Liver (tissue), 9 donors: ENCODE results near the gene TANC1. TPM values are rescaled to one million over a fixed set of nuclear protein-coding genes. Genes with fewer than 3 reads are reported as not detected.

Experiments used
- DNase-seq: peaks from one replicate; pipeline ENCODE4 v3.0.0-alpha.2; 2017; ENCODE audit warnings: low spot score
- H3K27ac ChIP-seq, 2 donors: one replicate each; pipeline ENCODE4 v1.7.0; 2013; ENCODE audit warnings: inconsistent platforms in 2 of 2, low read length in 2 of 2, control low read depth in 1 of 2, low read depth in 1 of 2, mild to moderate bottlenecking in 1 of 2
- H3K27me3 ChIP-seq, 4 donors: one replicate each; pipeline versions ENCODE4 v1.6.1 to v1.7.0; 2013; ENCODE audit warnings: low read length in 3 of 4, inconsistent platforms in 1 of 4, mild to moderate bottlenecking in 1 of 4, moderate library complexity in 1 of 4; ENCODE audit not compliant: control insufficient read depth in 4 of 4, insufficient read depth in 4 of 4
- H3K36me3 ChIP-seq, 4 donors: one replicate each; pipeline versions ENCODE4 v1.6.1 to v1.7.0; 2013; ENCODE audit warnings: low read length in 3 of 4, mild to moderate bottlenecking in 3 of 4, low read depth in 1 of 4, moderate library complexity in 1 of 4; ENCODE audit not compliant: control insufficient read depth in 4 of 4, insufficient read depth in 3 of 4
- H3K4me1 ChIP-seq, 4 donors: one replicate each; pipeline versions ENCODE4 v1.6.1 to v1.7.0; 2013; ENCODE audit warnings: low read length in 3 of 4, mild to moderate bottlenecking in 3 of 4, moderate library complexity in 1 of 4; ENCODE audit not compliant: control insufficient read depth in 4 of 4, insufficient read depth in 4 of 4
- H3K4me3 ChIP-seq, 3 donors: one replicate each; pipeline versions ENCODE4 v1.6.1 to v1.7.0; 2013; ENCODE audit warnings: low read length in 3 of 3, control low read depth in 1 of 3, low read depth in 1 of 3, mild to moderate bottlenecking in 1 of 3
- H3K9ac ChIP-seq, 2 donors: one replicate each; pipeline ENCODE4 v1.7.0; 2013; ENCODE audit warnings: low read length in 2 of 2, mild to moderate bottlenecking in 2 of 2, moderate library complexity in 2 of 2, control low read depth in 1 of 2, low read depth in 1 of 2
- H3K9me3 ChIP-seq, 4 donors: one replicate each; pipeline versions ENCODE4 v1.6.1 to v1.7.0; 2013; ENCODE audit warnings: low read length in 3 of 4; ENCODE audit not compliant: control insufficient read depth in 4 of 4
- EGR1 ChIP-seq, 2 donors: IDR thresholded peaks; 2 replicates each; pipeline ENCODE4 v1.6.1; 2016 to 2018; ENCODE audit warnings: antibody characterized with exemption in 2 of 2, low read depth in 2 of 2
- FOXA1 ChIP-seq: IDR thresholded peaks from 2 replicates; pipeline ENCODE4 v1.6.1; 2016; ENCODE audit warnings: antibody characterized with exemption
- FOXA2 ChIP-seq: IDR thresholded peaks from 2 replicates; pipeline ENCODE4 v1.6.1; 2016; ENCODE audit warnings: antibody characterized with exemption
- GABPA ChIP-seq, 2 donors: IDR thresholded peaks in 1 of 2; conservative IDR thresholded peaks in 1 of 2; 2 replicates each; pipeline ENCODE4 v1.6.1; 2016; ENCODE audit warnings: antibody characterized with exemption in 2 of 2, mild to moderate bottlenecking in 1 of 2, moderate library complexity in 1 of 2
- HNF4A ChIP-seq, 2 donors: conservative IDR thresholded peaks; 2 replicates each; pipeline ENCODE4 v1.6.1; 2016; ENCODE audit warnings: antibody characterized with exemption in 2 of 2, mild to moderate bottlenecking in 2 of 2
- HNF4G ChIP-seq: IDR thresholded peaks from 2 replicates; pipeline ENCODE4 v1.6.1; 2016; ENCODE audit warnings: antibody characterized with exemption
- JUND ChIP-seq, 2 donors: IDR thresholded peaks; 2 replicates each; pipeline ENCODE4 v1.6.1; 2016; ENCODE audit warnings: antibody characterized with exemption in 2 of 2
- NR2F2 ChIP-seq: IDR thresholded peaks from 2 replicates; pipeline ENCODE4 v1.6.1; 2016; ENCODE audit warnings: antibody characterized with exemption
- RAD21 ChIP-seq, 2 donors: IDR thresholded peaks; 2 replicates each; pipeline ENCODE4 v1.6.1; 2016; ENCODE audit warnings: antibody characterized with exemption in 2 of 2, mild to moderate bottlenecking in 2 of 2
- RXRA ChIP-seq, 2 donors: IDR thresholded peaks; 2 replicates each; pipeline ENCODE4 v1.6.1; 2017 to 2018; ENCODE audit warnings: antibody characterized with exemption in 2 of 2, mild to moderate bottlenecking in 1 of 2
- SP1 ChIP-seq: IDR thresholded peaks from 2 replicates; pipeline ENCODE4 v1.6.1; 2018; ENCODE audit warnings: antibody characterized with exemption, mild to moderate bottlenecking
- TAF1 ChIP-seq: conservative IDR thresholded peaks from 2 replicates; pipeline ENCODE4 v1.6.1; 2016; ENCODE audit warnings: antibody characterized with exemption, mild to moderate bottlenecking
- YY1 ChIP-seq: IDR thresholded peaks from 2 replicates; pipeline ENCODE4 v1.6.1; 2016; ENCODE audit warnings: antibody characterized with exemption, mild to moderate bottlenecking
- WGBS: extraction: QIAGEN DNeasy Blood & Tissue Kit; methylation state at CpG from one replicate; pipeline ENCODE4 v1.1.7; 2013; 5-methylcytosine and 5-hydroxymethylcytosine counted together
- polyA plus RNA-seq, 2 donors: library from polyadenylated mRNA; stranded (reverse) in 1 of 2; unstranded in 1 of 2; fragments of 200-250 nt in 1 of 2; fragments of >200 nt in 1 of 2; fragmentation: Nextera tagmentation in 1 of 2; extraction: Ambion mirVana in 1 of 2; gene quantifications; one replicate each; pipeline versions ENCODE4 v1.2.1 to v1.2.3, GENCODE V29; 2013 to 2015
- total RNA-seq, 2 donors: library from RNA; depleted of rRNA; stranded (reverse); fragments of >200 nt; gene quantifications; one replicate each; pipeline ENCODE4 v1.2.3, GENCODE V29; 2014
- TF ChIP-seq, protein P1 (sequence below): IDR thresholded peaks from 2 replicates; pipeline ENCODE4 v1.6.1; 2016; ENCODE audit warnings: antibody characterized with exemption, mild to moderate bottlenecking
- TF ChIP-seq, protein P2 (sequence below): IDR thresholded peaks from 2 replicates; pipeline ENCODE4 v1.6.1; 2016; ENCODE audit warnings: antibody characterized with exemption
- TF ChIP-seq, protein P3 (sequence below): IDR thresholded peaks from 2 replicates; pipeline ENCODE4 v1.6.1; 2016; ENCODE audit warnings: antibody characterized with exemption
- TF ChIP-seq, protein P4 (sequence below): IDR thresholded peaks from 2 replicates; pipeline ENCODE4 v1.6.1; 2016; ENCODE audit warnings: antibody characterized with exemption
- TF ChIP-seq, protein P5 (sequence below): fragments of 150-350 bp; IDR thresholded peaks from 2 replicates; pipeline ENCODE4 v1.5.1; 2017; ENCODE audit warnings: improper control_type of control experiment, low read depth, low read length; ENCODE audit not compliant: missing input control
- donor health status: healthy.
- donor health status: healthy.
- donor health status: healthy.
- donor health status: healthy.
- donor health status: healthy.

Gene TANC1
- total and polyA plus RNA-seq, 4 donors = 3.7 to 17.7 (median 5.2) TPM

DNA sequence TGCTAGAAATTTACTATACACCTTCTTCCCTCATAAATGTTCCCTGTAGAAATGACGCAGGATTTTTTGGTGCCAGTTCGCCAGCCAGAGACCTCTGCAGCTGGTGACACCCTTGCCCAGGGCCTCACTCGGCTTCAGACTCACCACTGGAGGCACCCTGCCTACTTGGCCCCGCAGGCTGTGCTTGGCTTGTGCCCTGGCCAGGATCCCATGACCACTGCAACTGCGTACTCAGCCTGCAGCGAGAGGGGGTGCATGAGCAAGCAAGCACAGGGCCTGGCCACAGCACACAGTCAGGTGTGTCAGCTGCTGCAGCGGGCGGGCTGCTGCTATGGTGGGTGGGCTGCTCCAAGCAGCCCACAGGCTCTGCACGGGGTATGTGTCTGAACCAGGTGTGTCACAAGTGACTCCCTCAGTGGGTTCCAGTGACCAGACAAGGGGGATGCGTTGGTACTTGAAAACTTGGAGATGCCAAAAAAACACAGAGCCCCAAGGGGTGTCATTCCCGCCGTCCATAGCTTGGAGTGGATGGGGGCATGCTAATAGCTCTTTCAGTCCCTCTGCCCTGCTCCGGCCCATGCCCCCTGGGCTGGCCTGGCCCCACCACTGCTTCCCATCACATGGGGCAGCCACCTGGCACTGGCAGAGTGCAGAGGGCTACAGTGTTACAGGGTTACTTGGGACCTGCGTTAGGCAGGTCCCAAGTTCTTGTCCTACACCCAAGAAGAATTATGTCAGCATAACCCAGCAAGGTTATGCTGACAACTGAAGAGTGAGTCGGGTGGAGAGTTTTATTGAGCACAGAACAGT is 46.6 kb upstream of the TANC1 start:
- no peak for TF ChIP-seq HNF4A (conservative IDR thresholded peaks at IDR 0.05)
- TF ChIP-seq RXRA (IDR thresholded peaks at IDR 0.05) = no peak
- no peak for TF ChIP-seq FOXA1
- TF ChIP-seq EGR1 (IDR thresholded peaks at IDR 0.05; ENCODE audit: low read depth in 2 of 2) = no peak
- no peak for TF ChIP-seq RAD21 (IDR thresholded peaks at IDR 0.05)
- TF ChIP-seq, protein P1, sequence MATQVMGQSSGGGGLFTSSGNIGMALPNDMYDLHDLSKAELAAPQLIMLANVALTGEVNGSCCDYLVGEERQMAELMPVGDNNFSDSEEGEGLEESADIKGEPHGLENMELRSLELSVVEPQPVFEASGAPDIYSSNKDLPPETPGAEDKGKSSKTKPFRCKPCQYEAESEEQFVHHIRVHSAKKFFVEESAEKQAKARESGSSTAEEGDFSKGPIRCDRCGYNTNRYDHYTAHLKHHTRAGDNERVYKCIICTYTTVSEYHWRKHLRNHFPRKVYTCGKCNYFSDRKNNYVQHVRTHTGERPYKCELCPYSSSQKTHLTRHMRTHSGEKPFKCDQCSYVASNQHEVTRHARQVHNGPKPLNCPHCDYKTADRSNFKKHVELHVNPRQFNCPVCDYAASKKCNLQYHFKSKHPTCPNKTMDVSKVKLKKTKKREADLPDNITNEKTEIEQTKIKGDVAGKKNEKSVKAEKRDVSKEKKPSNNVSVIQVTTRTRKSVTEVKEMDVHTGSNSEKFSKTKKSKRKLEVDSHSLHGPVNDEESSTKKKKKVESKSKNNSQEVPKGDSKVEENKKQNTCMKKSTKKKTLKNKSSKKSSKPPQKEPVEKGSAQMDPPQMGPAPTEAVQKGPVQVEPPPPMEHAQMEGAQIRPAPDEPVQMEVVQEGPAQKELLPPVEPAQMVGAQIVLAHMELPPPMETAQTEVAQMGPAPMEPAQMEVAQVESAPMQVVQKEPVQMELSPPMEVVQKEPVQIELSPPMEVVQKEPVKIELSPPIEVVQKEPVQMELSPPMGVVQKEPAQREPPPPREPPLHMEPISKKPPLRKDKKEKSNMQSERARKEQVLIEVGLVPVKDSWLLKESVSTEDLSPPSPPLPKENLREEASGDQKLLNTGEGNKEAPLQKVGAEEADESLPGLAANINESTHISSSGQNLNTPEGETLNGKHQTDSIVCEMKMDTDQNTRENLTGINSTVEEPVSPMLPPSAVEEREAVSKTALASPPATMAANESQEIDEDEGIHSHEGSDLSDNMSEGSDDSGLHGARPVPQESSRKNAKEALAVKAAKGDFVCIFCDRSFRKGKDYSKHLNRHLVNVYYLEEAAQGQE = no peak
- no peak for TF ChIP-seq JUND (IDR thresholded peaks at IDR 0.05)
- TF ChIP-seq HNF4G = no peak
- no peak for TF ChIP-seq GABPA (IDR thresholded peaks at IDR 0.05 in 1 of 2, conservative IDR thresholded peaks at IDR 0.05 in 1 of 2)
- TF ChIP-seq TAF1 = no peak
- no peak for TF ChIP-seq FOXA2
- TF ChIP-seq, protein P2, sequence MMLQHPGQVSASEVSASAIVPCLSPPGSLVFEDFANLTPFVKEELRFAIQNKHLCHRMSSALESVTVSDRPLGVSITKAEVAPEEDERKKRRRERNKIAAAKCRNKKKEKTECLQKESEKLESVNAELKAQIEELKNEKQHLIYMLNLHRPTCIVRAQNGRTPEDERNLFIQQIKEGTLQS = no peak
- no peak for TF ChIP-seq NR2F2
- TF ChIP-seq, protein P3, sequence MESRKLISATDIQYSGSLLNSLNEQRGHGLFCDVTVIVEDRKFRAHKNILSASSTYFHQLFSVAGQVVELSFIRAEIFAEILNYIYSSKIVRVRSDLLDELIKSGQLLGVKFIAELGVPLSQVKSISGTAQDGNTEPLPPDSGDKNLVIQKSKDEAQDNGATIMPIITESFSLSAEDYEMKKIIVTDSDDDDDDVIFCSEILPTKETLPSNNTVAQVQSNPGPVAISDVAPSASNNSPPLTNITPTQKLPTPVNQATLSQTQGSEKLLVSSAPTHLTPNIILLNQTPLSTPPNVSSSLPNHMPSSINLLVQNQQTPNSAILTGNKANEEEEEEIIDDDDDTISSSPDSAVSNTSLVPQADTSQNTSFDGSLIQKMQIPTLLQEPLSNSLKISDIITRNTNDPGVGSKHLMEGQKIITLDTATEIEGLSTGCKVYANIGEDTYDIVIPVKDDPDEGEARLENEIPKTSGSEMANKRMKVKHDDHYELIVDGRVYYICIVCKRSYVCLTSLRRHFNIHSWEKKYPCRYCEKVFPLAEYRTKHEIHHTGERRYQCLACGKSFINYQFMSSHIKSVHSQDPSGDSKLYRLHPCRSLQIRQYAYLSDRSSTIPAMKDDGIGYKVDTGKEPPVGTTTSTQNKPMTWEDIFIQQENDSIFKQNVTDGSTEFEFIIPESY = no peak
- TF ChIP-seq, protein P4, sequence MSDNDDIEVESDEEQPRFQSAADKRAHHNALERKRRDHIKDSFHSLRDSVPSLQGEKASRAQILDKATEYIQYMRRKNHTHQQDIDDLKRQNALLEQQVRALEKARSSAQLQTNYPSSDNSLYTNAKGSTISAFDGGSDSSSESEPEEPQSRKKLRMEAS = no peak
- no peak for TF ChIP-seq YY1
- TF ChIP-seq, protein P5, sequence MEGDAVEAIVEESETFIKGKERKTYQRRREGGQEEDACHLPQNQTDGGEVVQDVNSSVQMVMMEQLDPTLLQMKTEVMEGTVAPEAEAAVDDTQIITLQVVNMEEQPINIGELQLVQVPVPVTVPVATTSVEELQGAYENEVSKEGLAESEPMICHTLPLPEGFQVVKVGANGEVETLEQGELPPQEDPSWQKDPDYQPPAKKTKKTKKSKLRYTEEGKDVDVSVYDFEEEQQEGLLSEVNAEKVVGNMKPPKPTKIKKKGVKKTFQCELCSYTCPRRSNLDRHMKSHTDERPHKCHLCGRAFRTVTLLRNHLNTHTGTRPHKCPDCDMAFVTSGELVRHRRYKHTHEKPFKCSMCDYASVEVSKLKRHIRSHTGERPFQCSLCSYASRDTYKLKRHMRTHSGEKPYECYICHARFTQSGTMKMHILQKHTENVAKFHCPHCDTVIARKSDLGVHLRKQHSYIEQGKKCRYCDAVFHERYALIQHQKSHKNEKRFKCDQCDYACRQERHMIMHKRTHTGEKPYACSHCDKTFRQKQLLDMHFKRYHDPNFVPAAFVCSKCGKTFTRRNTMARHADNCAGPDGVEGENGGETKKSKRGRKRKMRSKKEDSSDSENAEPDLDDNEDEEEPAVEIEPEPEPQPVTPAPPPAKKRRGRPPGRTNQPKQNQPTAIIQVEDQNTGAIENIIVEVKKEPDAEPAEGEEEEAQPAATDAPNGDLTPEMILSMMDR = no peak
- no peak for TF ChIP-seq SP1
- Histone ChIP-seq H3K4me1 (no peaks in the 10 kb centered on the region), H3K27ac (no peak overlapping the region), H3K9me3 (no peaks in the 10 kb centered on the region), H3K9ac (no peak overlapping the region), H3K36me3 (no peaks in the 10 kb centered on the region), H3K27me3 (no peaks in the 10 kb centered on the region), H3K4me3 (no peak overlapping the region)
- WGBS = 90% methylated on average over 15 of the region's 15 CpGs
- DNase-seq = no peak
